ENCODE results near the gene TTLL13. TPM values are rescaled to one million over a fixed set of nuclear protein-coding genes. Genes with fewer than 3 reads are reported as not detected.

TTLL13 gene, protein sequence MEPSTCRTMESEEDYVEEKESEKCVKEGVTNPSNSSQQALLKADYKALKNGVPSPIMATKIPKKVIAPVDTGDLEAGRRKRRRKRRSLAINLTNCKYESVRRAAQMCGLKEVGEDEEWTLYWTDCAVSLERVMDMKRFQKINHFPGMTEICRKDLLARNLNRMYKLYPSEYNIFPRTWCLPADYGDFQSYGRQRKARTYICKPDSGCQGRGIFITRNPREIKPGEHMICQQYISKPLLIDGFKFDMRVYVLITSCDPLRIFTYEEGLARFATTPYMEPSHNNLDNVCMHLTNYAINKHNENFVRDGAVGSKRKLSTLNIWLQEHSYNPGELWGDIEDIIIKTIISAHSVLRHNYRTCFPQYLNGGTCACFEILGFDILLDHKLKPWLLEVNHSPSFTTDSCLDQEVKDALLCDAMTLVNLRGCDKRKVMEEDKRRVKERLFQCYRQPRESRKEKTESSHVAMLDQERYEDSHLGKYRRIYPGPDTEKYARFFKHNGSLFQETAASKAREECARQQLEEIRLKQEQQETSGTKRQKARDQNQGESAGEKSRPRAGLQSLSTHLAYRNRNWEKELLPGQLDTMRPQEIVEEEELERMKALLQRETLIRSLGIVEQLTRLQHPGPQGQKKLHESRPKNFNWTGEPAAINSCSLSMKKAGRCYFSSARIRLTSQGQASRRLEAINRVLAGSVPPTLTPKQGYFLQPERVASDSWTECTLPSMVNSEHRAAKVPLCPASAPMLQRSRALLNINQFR
- total RNA-seq = 1 to 10 TPM in 1 of 2 donors, under 1 TPM in 1; 0.35 to 1.2 TPM

DNA sequence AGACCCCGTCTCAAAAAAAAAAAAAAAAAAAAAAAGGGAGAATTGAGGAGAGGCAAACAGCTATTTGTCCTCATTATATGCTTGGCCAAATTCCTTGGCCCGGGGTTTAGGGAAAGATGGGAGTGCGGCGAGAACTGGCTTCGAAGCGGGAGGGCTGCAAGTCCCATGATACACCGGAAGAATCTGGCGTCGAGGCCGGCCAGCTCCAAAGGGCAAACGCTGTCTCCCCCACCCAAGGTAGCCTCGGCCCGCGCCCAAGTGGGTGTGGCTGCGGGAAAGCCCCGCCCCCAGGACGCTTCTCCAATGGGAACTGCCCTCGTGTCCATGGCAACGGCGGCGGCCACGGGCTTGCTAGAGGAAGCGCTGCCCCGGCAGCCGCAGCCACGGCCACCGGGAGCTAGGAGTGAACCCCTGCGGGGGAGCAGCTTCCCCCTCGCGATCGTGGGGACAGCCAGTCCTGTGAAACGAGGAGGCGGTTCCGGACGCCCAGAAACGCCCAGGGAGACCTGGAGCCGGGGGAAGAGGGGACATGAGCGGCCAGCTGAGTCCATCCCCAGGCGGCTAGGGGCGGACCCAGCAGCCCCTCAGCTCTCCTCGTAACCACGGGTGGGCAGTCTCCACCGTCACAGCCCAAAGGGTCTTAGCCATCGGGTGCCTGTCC, at the start of gene TTLL13:
TSS of gene TTLL13 (plus strand) at position 354 of the 661 bp plus-strand sequence. CDS start 1,075 bp downstream, outside the sequence.
- Histone ChIP-seq H3K27me3 (no peaks in the 10 kb centered on the region), H3K27ac (no peak within 1 kb of the TSS), H3K4me3 (peak within 1 kb of the TSS; percentile 57), H3K9ac (ENCODE audit: low read depth in 2 of 2, low read length in 2 of 2) (peak within 1 kb of the TSS; percentile 20 to 66), H3K36me3 (no peaks in the 10 kb centered on the region), H3K4me1 (no peaks in the 10 kb centered on the region), H3K9me3 (no peaks in the 10 kb centered on the region)
- DNase-seq = peak; percentile 99
- TF ChIP-seq, protein P1, sequence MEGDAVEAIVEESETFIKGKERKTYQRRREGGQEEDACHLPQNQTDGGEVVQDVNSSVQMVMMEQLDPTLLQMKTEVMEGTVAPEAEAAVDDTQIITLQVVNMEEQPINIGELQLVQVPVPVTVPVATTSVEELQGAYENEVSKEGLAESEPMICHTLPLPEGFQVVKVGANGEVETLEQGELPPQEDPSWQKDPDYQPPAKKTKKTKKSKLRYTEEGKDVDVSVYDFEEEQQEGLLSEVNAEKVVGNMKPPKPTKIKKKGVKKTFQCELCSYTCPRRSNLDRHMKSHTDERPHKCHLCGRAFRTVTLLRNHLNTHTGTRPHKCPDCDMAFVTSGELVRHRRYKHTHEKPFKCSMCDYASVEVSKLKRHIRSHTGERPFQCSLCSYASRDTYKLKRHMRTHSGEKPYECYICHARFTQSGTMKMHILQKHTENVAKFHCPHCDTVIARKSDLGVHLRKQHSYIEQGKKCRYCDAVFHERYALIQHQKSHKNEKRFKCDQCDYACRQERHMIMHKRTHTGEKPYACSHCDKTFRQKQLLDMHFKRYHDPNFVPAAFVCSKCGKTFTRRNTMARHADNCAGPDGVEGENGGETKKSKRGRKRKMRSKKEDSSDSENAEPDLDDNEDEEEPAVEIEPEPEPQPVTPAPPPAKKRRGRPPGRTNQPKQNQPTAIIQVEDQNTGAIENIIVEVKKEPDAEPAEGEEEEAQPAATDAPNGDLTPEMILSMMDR (IDR thresholded peaks at IDR 0.05) = no peak
- intact Hi-C loops (cut with DNase I) = no loop called here

- TF ChIP-seq, protein P1 (IDR thresholded peaks at IDR 0.05) = no peak
- DNase-seq = peak; percentile 39
- H3K27me3 ChIP-seq = no peaks in the 10 kb centered on the region
- H3K4me1 ChIP-seq = peaks cover 16% of the 10 kb centered on the region
- peak overlapping the region; percentile 81 for H3K27ac ChIP-seq
- no peaks in the 10 kb centered on the region for H3K9me3 ChIP-seq
- intact Hi-C loops (cut with DNase I) = no loop called here
- H3K9ac ChIP-seq (ENCODE audit: low read depth in 2 of 2, low read length in 2 of 2) = peak overlapping the region; percentile 89 to 97
- no peaks in the 10 kb centered on the region for H3K36me3 ChIP-seq
- peak overlapping the region; percentile 93 for H3K4me3 ChIP-seq
These were observed 48.7 kb upstream of the TTLL13 start for GRCh38 chr15:90200534-90201129.

DNA sequence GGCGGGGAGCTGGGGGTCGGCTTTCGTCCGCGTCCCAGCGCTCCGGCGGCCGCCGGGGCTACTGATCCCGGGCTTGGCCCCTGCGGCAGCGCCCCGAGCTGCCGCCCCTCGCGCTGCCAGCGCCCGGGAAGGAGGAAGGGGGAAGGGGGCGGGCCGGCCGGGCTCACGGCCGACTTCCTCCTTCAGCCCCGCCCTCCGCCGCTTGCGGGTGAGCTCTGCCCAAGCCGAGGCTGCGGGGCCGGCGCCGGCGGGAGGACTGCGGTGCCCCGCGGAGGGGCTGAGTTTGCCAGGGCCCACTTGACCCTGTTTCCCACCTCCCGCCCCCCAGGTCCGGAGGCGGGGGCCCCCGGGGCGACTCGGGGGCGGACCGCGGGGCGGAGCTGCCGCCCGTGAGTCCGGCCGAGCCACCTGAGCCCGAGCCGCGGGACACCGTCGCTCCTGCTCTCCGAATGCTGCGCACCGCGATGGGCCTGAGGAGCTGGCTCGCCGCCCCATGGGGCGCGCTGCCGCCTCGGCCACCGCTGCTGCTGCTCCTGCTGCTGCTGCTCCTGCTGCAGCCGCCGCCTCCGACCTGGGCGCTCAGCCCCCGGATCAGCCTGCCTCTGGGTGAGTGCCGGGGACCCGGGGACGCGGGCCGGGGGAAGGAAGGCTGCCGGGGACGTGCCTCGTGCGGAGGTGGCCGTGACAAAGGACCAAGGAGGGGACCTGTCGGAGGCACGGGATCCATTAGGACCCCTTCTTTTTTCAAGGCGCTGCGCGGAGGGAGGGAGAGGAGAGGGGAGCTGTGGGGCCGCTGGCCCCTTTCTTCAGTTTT, 48.0 kb upstream of the TTLL13 start, which contains the start of gene SEMA4B:
TSS of gene SEMA4B (plus strand) at position 201 of the 814 bp plus-strand sequence. CDS start at position 450, 249 bp downstream.
- Histone ChIP-seq H3K9ac (ENCODE audit: low read depth in 2 of 2, low read length in 2 of 2) (peak within 1 kb of the TSS; percentile 89 to 97), H3K27me3 (no peaks in the 10 kb centered on the region), H3K4me1 (peaks cover 16% of the 10 kb centered on the region), H3K36me3 (no peaks in the 10 kb centered on the region), H3K27ac (peak within 1 kb of the TSS; percentile 81), H3K9me3 (no peaks in the 10 kb centered on the region), H3K4me3 (peak within 1 kb of the TSS; percentile 93)
- intact Hi-C loops (cut with DNase I) = no loop called here
- DNase-seq = peak; percentile 83
- TF ChIP-seq, protein P1 (IDR thresholded peaks at IDR 0.05) = no peak

GRCh38 chr15:90201944-90202375, 47.4 kb upstream of the TTLL13 start:
- intact Hi-C loops (cut with DNase I) = no loop called here
- DNase-seq = peak; percentile 35
- Histone ChIP-seq H3K4me1 (peaks cover 16% of the 10 kb centered on the region), H3K27ac (peak overlapping the region; percentile 81), H3K9me3 (no peaks in the 10 kb centered on the region), H3K36me3 (no peaks in the 10 kb centered on the region), H3K4me3 (peak overlapping the region; percentile 93), H3K9ac (ENCODE audit: low read depth in 2 of 2, low read length in 2 of 2) (peak overlapping the region; percentile 89 to 97), H3K27me3 (no peaks in the 10 kb centered on the region)
- TF ChIP-seq, protein P1 (IDR thresholded peaks at IDR 0.05) = no peak
